OCI-LY3 (cell line): ENCODE results near the gene SLC28A1.

Experiments
- CTCF ChIP-seq: fragments of 200-600, 300-600 bp; sonication (generic); IDR thresholded peaks from 2 replicates; pipeline ENCODE4 v1.5.1; 2014; ENCODE audit warnings: antibody characterized with exemption, low read length, low read depth
- EZH2phosphoT487 ChIP-seq: fragments of 200-600 bp; shearing (Covaris generic); IDR thresholded peaks from 2 replicates; pipeline ENCODE4 v1.6.1; 2018; ENCODE audit warnings: antibody characterized with exemption, mixed run types, low read depth

- TF ChIP-seq CTCF (no peak), EZH2phosphoT487 (no peak)
Observed at GRCh38 chr15:84983711-84984110, 99.2 kb downstream of the SLC28A1 start.
